DND-41 (cell line): ENCODE measurements around the gene SEPTIN6.

ENCODE experiments used
- CTCF ChIP-seq: IDR thresholded peaks from 2 replicates; pipeline ENCODE4 v1.5.1; 2012; ENCODE audit warnings: borderline replicate concordance, low read length, moderate library complexity, mild to moderate bottlenecking; ENCODE audit not compliant: poor library complexity, severe bottlenecking; ENCODE audit errors: extremely low read depth
- EZH2 ChIP-seq: IDR thresholded peaks from 3 replicates; pipeline ENCODE4 v1.6.1; 2012; ENCODE audit warnings: borderline replicate concordance, low read depth, mild to moderate bottlenecking, moderate library complexity, low read length, inconsistent platforms; ENCODE audit not compliant: severe bottlenecking

- TF ChIP-seq CTCF (no peak), EZH2 (no peak)
These were observed 16.7 kb upstream of the SEPTIN6 start for GRCh38 chrX:119709630-119710029.
